Thoracic aorta (tissue), 2 donors: Measurements from ENCODE around the gene TAS2R43. TPM values are rescaled to one million over a fixed set of nuclear protein-coding genes. Genes with fewer than 3 reads are reported as not detected.
"Not testable (repeated sequence)": the region's sequence is repeated elsewhere in the genome, so short reads cannot be mapped to it uniquely, and the experiment has no call there.

Experiments used
- ATAC-seq: fragments of 150-250 bp; one replicate; pipeline ENCODE4 v1.8.0; 2017; ENCODE audit warnings: low read depth; ENCODE audit not compliant: insufficient number of reproducible peaks, low FRiP score
- DNase-seq: peaks from one replicate; pipeline ENCODE4 v3.0.0-alpha.2; 2020; ENCODE audit warnings: low spot score
- H3K27ac ChIP-seq, 2 donors: fragments of 200-600 bp; sonication (generic); 1 replicate in 1 of 2; 2 replicates in 1 of 2; pipeline ENCODE4 v1.5.1; 2016; ENCODE audit warnings: mild to moderate bottlenecking in 2 of 2, moderate library complexity in 2 of 2
- H3K27me3 ChIP-seq: fragments of 200-600 bp; sonication (generic); replicated peaks from 2 replicates; pipeline ENCODE4 v1.6.0; 2016; ENCODE audit warnings: mild to moderate bottlenecking; ENCODE audit not compliant: insufficient read depth
- H3K36me3 ChIP-seq: fragments of 200-600 bp; sonication (generic); one replicate; pipeline ENCODE4 v1.5.1; 2016
- H3K4me1 ChIP-seq, 2 donors: fragments of 200-600 bp; sonication (generic); 1 replicate in 1 of 2; 2 replicates in 1 of 2; pipeline versions ENCODE4 v1.5.1 to v1.6.0; 2016; ENCODE audit warnings: low read depth in 2 of 2, mild to moderate bottlenecking in 1 of 2; ENCODE audit not compliant: control insufficient read depth in 1 of 2
- H3K4me3 ChIP-seq: fragments of 200-600 bp; sonication (generic); 2 replicates; pipeline ENCODE4 v1.5.1; 2016; ENCODE audit warnings: mild to moderate bottlenecking
- H3K9me3 ChIP-seq: fragments of 200-600 bp; sonication (generic); 2 replicates; pipeline ENCODE4 v1.5.1; 2016
- CTCF ChIP-seq: fragments of 200-600 bp; sonication (generic); IDR thresholded peaks from one replicate; pipeline ENCODE4 v1.5.1; 2019; ENCODE audit warnings: antibody characterized with exemption
- total RNA-seq, 2 donors: library from RNA; depleted of rRNA; stranded (reverse); fragments of >200 nt; gene quantifications; one replicate each; pipeline versions ENCODE4 v1.1.0 to v1.2.3, GENCODE V29; 2016

The TAS2R43 gene
- total RNA-seq, 2 donors from 2014 or later: 2.7 to 6.3 TPM

- H3K27ac ChIP-seq: no peak overlapping the region
- TF ChIP-seq CTCF: no peak
- no peak for ATAC-seq
Measured at GRCh38 chr12:11130999-11131398, 38.9 kb upstream of the TAS2R43 start.

DNA sequence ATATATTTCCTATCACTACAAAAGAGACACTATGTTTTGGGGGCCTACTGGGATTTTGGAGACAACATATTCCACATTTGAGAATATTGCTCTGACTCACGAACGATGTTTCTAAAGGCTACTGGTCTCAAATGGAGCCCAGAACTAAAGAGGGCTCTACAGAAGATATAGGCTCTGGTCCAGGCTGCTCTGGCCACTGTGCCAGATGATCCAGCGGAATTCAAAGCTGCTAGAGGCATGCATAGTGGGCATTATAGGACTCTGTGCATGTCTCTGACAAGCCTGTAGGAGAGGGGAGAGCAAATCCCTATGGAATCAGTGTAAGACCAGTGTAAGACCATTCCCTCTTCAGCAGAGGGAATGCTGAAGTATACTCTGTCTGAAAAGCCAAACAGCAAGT, 38.3 kb upstream of the TAS2R43 start:
- DNase-seq (no peak), ATAC-seq (no peak)
- Histone ChIP-seq H3K9me3 (no peaks in the 10 kb centered on the region), H3K4me1 (peaks cover 0 to 3% of the 10 kb centered on the region in 2 donors), H3K4me3 (no peak overlapping the region), H3K36me3 (no peaks in the 10 kb centered on the region), H3K27ac (no peak overlapping the region), H3K27me3 (no peaks in the 10 kb centered on the region)
- no peak for TF ChIP-seq CTCF

More at GRCh38 chr12:11130999-11131398, 38.9 kb upstream of the TAS2R43 start:
- H3K4me3 ChIP-seq: no peak overlapping the region
- no peaks in the 10 kb centered on the region for H3K27me3 ChIP-seq
- no peaks in the 10 kb centered on the region for H3K9me3 ChIP-seq
- peaks cover 0 to 3% of the 10 kb centered on the region in 2 donors for H3K4me1 ChIP-seq
- H3K36me3 ChIP-seq: no peaks in the 10 kb centered on the region
- DNase-seq: no peak

DNA sequence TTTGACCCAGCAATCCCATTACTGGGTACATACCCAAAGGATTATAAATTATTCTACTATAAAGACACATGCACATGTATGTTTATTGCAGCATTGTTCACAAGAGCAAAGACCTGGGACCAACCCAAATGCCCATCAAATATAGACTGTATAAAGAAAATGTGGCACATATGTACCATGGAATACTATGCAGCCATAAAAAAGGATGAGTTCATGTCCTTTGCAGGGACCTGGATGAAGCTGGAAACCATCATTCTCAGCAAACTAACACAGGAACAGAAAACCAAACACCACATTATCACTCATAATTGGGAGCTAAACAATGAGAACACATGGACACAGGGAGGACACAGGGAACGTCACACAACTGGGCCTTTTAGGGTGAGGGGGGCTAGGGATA, 22.0 kb upstream of the TAS2R43 start:
- DNase-seq, ATAC-seq: not testable (repeated sequence)

GRCh38 chr12:11111213-11111612, 19.1 kb upstream of the TAS2R43 start:
- ATAC-seq, H3K9me3 ChIP-seq, H3K36me3 ChIP-seq, H3K27ac ChIP-seq, H3K27me3 ChIP-seq, H3K4me1 ChIP-seq, DNase-seq, H3K4me3 ChIP-seq: not testable (repeated sequence)

More for the DNA sequence above, 22.0 kb upstream of the TAS2R43 start:
- not testable (repeated sequence) for H3K9me3 ChIP-seq, H3K36me3 ChIP-seq, H3K4me1 ChIP-seq, H3K27me3 ChIP-seq, H3K27ac ChIP-seq, H3K4me3 ChIP-seq

GRCh38 chr12:11108862-11109261, 16.7 kb upstream of the TAS2R43 start:
- no peaks in the 10 kb centered on the region for H3K27me3 ChIP-seq
- TF ChIP-seq CTCF: no peak
- DNase-seq (no peak), ATAC-seq (no peak)
- peaks cover 10% of the 10 kb centered on the region for H3K9me3 ChIP-seq
- H3K4me3 ChIP-seq: no peak overlapping the region
- no peaks in the 10 kb centered on the region for H3K4me1 ChIP-seq
- no peak overlapping the region for H3K27ac ChIP-seq
- no peaks in the 10 kb centered on the region for H3K36me3 ChIP-seq

DNA sequence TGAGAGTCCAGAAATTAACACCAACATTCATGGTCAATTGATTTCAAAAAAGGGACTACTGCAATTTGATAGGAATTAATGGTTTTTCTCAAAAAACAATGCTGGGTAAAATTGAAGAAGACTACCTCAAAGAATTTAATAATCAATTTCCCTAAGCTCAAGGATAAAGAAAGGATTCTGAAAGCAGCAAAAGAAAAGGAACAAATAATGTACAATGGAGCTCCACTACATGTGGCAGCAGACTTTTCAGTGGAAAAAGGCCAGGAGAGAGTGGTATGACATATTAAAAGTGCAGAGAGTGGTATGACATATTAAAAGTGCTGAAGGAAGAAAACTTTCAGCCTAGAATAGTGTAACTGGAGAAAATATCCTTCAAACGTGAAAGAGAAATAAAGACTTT, 15.6 kb upstream of the TAS2R43 start:
- no peaks in the 10 kb centered on the region for H3K36me3 ChIP-seq
- DNase-seq (no peak), ATAC-seq (no peak)
- H3K27ac ChIP-seq: no peak overlapping the region
- peaks cover 10% of the 10 kb centered on the region for H3K9me3 ChIP-seq
- no peaks in the 10 kb centered on the region for H3K27me3 ChIP-seq
- no peak for TF ChIP-seq CTCF
- no peak overlapping the region for H3K4me3 ChIP-seq
- no peaks in the 10 kb centered on the region for H3K4me1 ChIP-seq
